H1 (cell line): ENCODE measurements around the gene SPACA7. TPM values are rescaled to one million over a fixed set of nuclear protein-coding genes. Genes with fewer than 3 reads are reported as not detected.

Experiments
- CTCF ChIA-PET: fragments of 300-600 bp; sonication (Branson Sonifier 250); formaldehyde crosslinking; loops from one replicate; lab custom pipeline; 2021; ENCODE audit not compliant: partially characterized antibody; lab: Charles Lee
- POLR2A ChIA-PET: fragments of 300-600 bp; sonication (Branson Sonifier 250); formaldehyde crosslinking; loops from one replicate; lab custom pipeline; 2021; ENCODE audit warnings: inconsistent platforms; ENCODE audit not compliant: partially characterized antibody; lab: Charles Lee
- DNase-seq, 2 experiments: peaks; one replicate each; pipeline versions ENCODE4 v3.0.0 to v3.0.0-alpha.2; 2010 to 2022; ENCODE audit warnings: low spot score in 2 of 2, low read depth in 1 of 2, mixed read lengths in 1 of 2
- FAIRE-seq: peaks from 2 replicates; lab custom pipeline; 2011; peaks lifted over from hg19 to GRCh38; lab: Jason Lieb, UNC
- H2AFZ ChIP-seq: 2 replicates; pipeline ENCODE4 v1.8.1; 2012; ENCODE audit warnings: low read length, inconsistent platforms
- H2AK5ac ChIP-seq: 2 replicates; pipeline ENCODE4 v1.6.1; 2013; ENCODE audit warnings: low read depth, low read length
- H2BK120ac ChIP-seq: replicated peaks from 2 replicates; pipeline ENCODE3; 2013; ENCODE audit warnings: low read depth, low read length, inconsistent platforms
- H2BK12ac ChIP-seq: 2 replicates; pipeline ENCODE4 v1.6.1; 2013; ENCODE audit warnings: low read depth, low read length
- H2BK15ac ChIP-seq: 2 replicates; pipeline ENCODE4 v1.6.1; 2013; ENCODE audit warnings: low read length
- H2BK20ac ChIP-seq: 2 replicates; pipeline ENCODE4 v1.6.1; 2013; ENCODE audit warnings: low read length
- H2BK5ac ChIP-seq: 2 replicates; pipeline ENCODE4 v1.6.1; 2013; ENCODE audit warnings: low read depth, low read length
- H3K14ac ChIP-seq: 2 replicates; pipeline ENCODE4 v1.6.1; 2013; ENCODE audit warnings: inconsistent platforms; ENCODE audit not compliant: insufficient read length
- H3K18ac ChIP-seq: 2 replicates; pipeline ENCODE4 v1.6.1; 2013; ENCODE audit warnings: low read length; ENCODE audit errors: extremely low read depth
- H3K23ac ChIP-seq: 2 replicates; pipeline ENCODE4 v1.6.1; 2013; ENCODE audit warnings: inconsistent platforms; ENCODE audit not compliant: insufficient read length
- H3K23me2 ChIP-seq: 2 replicates; pipeline ENCODE4 v1.6.1; 2013; ENCODE audit warnings: low read depth, low read length
- H3K27ac ChIP-seq: 2 replicates; pipeline ENCODE4 v1.6.1; 2011; ENCODE audit warnings: low read depth, low read length, inconsistent platforms
- H3K27me3 ChIP-seq, 4 experiments: replicated peaks in 1 of 4; 1 replicate in 1 of 4; 2 replicates in 3 of 4; pipeline versions ENCODE4 v1.6.1 to v1.8.1; 2011 to 2013; ENCODE audit warnings: low read length in 3 of 4, mild to moderate bottlenecking in 3 of 4, inconsistent platforms in 2 of 4, mixed read lengths in 2 of 4, moderate library complexity in 1 of 4; ENCODE audit not compliant: control insufficient read depth in 3 of 4, insufficient read depth in 3 of 4; ENCODE audit errors: extremely low read depth in 1 of 4
- H3K36me3 ChIP-seq, 4 experiments: 2 replicates each; pipeline versions ENCODE4 v1.6.1 to v1.8.1; 2011 to 2013; ENCODE audit warnings: mild to moderate bottlenecking in 4 of 4, low read length in 3 of 4, moderate library complexity in 2 of 4, control low read depth in 1 of 4, inconsistent platforms in 1 of 4; ENCODE audit not compliant: insufficient read depth in 4 of 4, control insufficient read depth in 2 of 4
- H3K4ac ChIP-seq: replicated peaks from 2 replicates; pipeline ENCODE3; 2013; ENCODE audit warnings: low read length, low read depth, mixed read lengths, inconsistent platforms; ENCODE audit not compliant: insufficient read length
- H3K4me1 ChIP-seq, 4 experiments: replicated peaks in 1 of 4; 1 replicate in 1 of 4; 2 replicates in 3 of 4; pipeline versions ENCODE4 v1.6.1 to v1.8.1; 2011 to 2013; ENCODE audit warnings: low read length in 3 of 4, inconsistent platforms in 2 of 4, mixed read lengths in 1 of 4; ENCODE audit not compliant: insufficient read depth in 4 of 4, control insufficient read depth in 3 of 4
- H3K4me2 ChIP-seq, 2 experiments: 2 replicates each; pipeline versions ENCODE4 v1.6.1 to v1.8.1; 2011 to 2013; ENCODE audit warnings: low read depth in 2 of 2, low read length in 2 of 2, control low read depth in 1 of 2, inconsistent platforms in 1 of 2, mild to moderate bottlenecking in 1 of 2; ENCODE audit not compliant: insufficient read depth in 1 of 2
- H3K4me3 ChIP-seq, 4 experiments: fragments of 200-600, 300-600 bp in 1 of 4; sonication (generic), shearing (Covaris generic), sonication (Bioruptor Twin) in 1 of 4; 2 replicates each; pipeline versions ENCODE4 v1.5.1 to v1.8.1; 2011 to 2016; ENCODE audit warnings: low read length in 4 of 4, low read depth in 3 of 4, control low read depth in 2 of 4, inconsistent platforms in 2 of 4, mild to moderate bottlenecking in 2 of 4, mixed read lengths in 1 of 4, moderate library complexity in 1 of 4; ENCODE audit not compliant: insufficient read depth in 2 of 4; ENCODE audit errors: extremely low read depth in 1 of 4
- H3K56ac ChIP-seq: replicated peaks from 2 replicates; pipeline ENCODE3; 2013; ENCODE audit warnings: low read depth, mild to moderate bottlenecking, mixed read lengths, low read length, inconsistent platforms; ENCODE audit not compliant: insufficient read length
- H3K79me1 ChIP-seq: 2 replicates; pipeline ENCODE4 v1.6.1; 2013; ENCODE audit warnings: low read depth, low read length, control low read depth
- H3K79me2 ChIP-seq, 2 experiments: 2 replicates each; pipeline versions ENCODE4 v1.6.1 to v1.8.1; 2012 to 2013; ENCODE audit warnings: low read length in 2 of 2, mild to moderate bottlenecking in 2 of 2, inconsistent platforms in 1 of 2; ENCODE audit not compliant: insufficient read depth in 2 of 2, control insufficient read depth in 1 of 2
- H3K9ac ChIP-seq, 4 experiments: replicated peaks in 1 of 4; 1 replicate in 1 of 4; 2 replicates in 3 of 4; pipeline versions ENCODE4 v1.6.1 to v1.8.1; 2011 to 2013; ENCODE audit warnings: low read depth in 3 of 4, low read length in 3 of 4, control low read depth in 2 of 4, mild to moderate bottlenecking in 2 of 4, moderate library complexity in 2 of 4, inconsistent platforms in 1 of 4; ENCODE audit errors: extremely low read depth in 1 of 4
- H3K9me3 ChIP-seq, 2 experiments: 2 replicates each; pipeline versions ENCODE4 v1.6.1 to v1.8.1; 2012 to 2013; ENCODE audit warnings: mild to moderate bottlenecking in 2 of 2, moderate library complexity in 2 of 2, control low read depth in 1 of 2, inconsistent platforms in 1 of 2, low read depth in 1 of 2, low read length in 1 of 2, mixed read lengths in 1 of 2; ENCODE audit not compliant: insufficient read depth in 2 of 2
- H4K20me1 ChIP-seq, 2 experiments: replicated peaks in 1 of 2; 2 replicates each; pipeline versions ENCODE3 to v1.8.1; 2011 to 2013; ENCODE audit warnings: inconsistent platforms in 2 of 2, low read length in 2 of 2, mild to moderate bottlenecking in 1 of 2; ENCODE audit not compliant: insufficient read depth in 2 of 2, control insufficient read depth in 1 of 2
- H4K5ac ChIP-seq: 2 replicates; pipeline ENCODE4 v1.6.1; 2013; ENCODE audit warnings: low read length, low read depth, mixed read lengths, inconsistent platforms; ENCODE audit not compliant: insufficient read length
- H4K8ac ChIP-seq: 2 replicates; pipeline ENCODE4 v1.8.0; 2013; ENCODE audit warnings: mild to moderate bottlenecking, moderate library complexity, low read length, inconsistent platforms; ENCODE audit not compliant: insufficient read depth; ENCODE audit errors: extremely low read depth
- H4K91ac ChIP-seq: replicated peaks from 2 replicates; pipeline ENCODE3; 2013; ENCODE audit warnings: low read length, mixed read lengths, inconsistent platforms; ENCODE audit not compliant: insufficient read length
- BCL11A ChIP-seq, 2 experiments: IDR thresholded peaks; one replicate each; pipeline ENCODE4 v1.6.1; 2011; ENCODE audit warnings: low read depth in 2 of 2, low read length in 2 of 2, mild to moderate bottlenecking in 2 of 2
- CBX5 ChIP-seq: fragments of 300-800, 300-1000 bp; sonication (generic); IDR thresholded peaks from 2 replicates; pipeline ENCODE4 v1.7.1; 2016; ENCODE audit warnings: antibody characterized with exemption, low read length, low read depth
- GTF2F1 ChIP-seq: IDR thresholded peaks from 2 replicates; pipeline ENCODE4 v1.6.1; 2012; ENCODE audit warnings: low read depth, low read length, improper control_type of control experiment, borderline replicate concordance
- KDM4A ChIP-seq: IDR thresholded peaks from one replicate; pipeline ENCODE4 v1.7.1; 2012; ENCODE audit warnings: low read depth, mild to moderate bottlenecking, moderate library complexity, low read length, inconsistent platforms; ENCODE audit not compliant: severe bottlenecking
- MAFK ChIP-seq: IDR thresholded peaks from 2 replicates; pipeline ENCODE4 v1.6.1; 2012; ENCODE audit warnings: low read depth, mild to moderate bottlenecking, improper control_type of control experiment, low read length
- PHF8 ChIP-seq: fragments of 200-600 bp; sonication (generic); conservative IDR thresholded peaks from 2 replicates; pipeline ENCODE4 v1.7.1; 2012; ENCODE audit warnings: low read depth, mild to moderate bottlenecking, inconsistent platforms, low read length, moderate library complexity
- RXRA ChIP-seq: IDR thresholded peaks from 2 replicates; pipeline ENCODE4 v1.6.1; 2011; ENCODE audit warnings: low read depth, mild to moderate bottlenecking, low read length, moderate library complexity; ENCODE audit not compliant: insufficient read depth
- SAP30 ChIP-seq: fragments of 300-600 bp; sonication (generic); IDR thresholded peaks from 2 replicates; pipeline ENCODE4 v1.7.1; 2012; ENCODE audit warnings: low read length, moderate library complexity, mild to moderate bottlenecking, inconsistent platforms; ENCODE audit not compliant: insufficient read depth, insufficient replicate concordance
- SP2 ChIP-seq: IDR thresholded peaks from 2 replicates; pipeline ENCODE4 v1.6.1; 2012; ENCODE audit warnings: mild to moderate bottlenecking, low read length, inconsistent platforms
- TBP ChIP-seq: IDR thresholded peaks from 2 replicates; pipeline ENCODE4 v1.6.1; 2011; ENCODE audit warnings: low read depth, low read length, improper control_type of control experiment
- YY1 ChIP-seq: IDR thresholded peaks from 2 replicates; pipeline ENCODE4 v1.6.1; 2011; ENCODE audit warnings: low read depth, mild to moderate bottlenecking, low read length
- WGBS, 2 experiments: shearing (Covaris generic) in 1 of 2; methylation state at CpG; one replicate each; pipeline versions ENCODE4 v1.1.6 to v1.1.7; 2013 to 2015; ENCODE audit warnings: low lambda C conversion rate in 2 of 2, mixed read lengths in 2 of 2, inconsistent platforms in 1 of 2, low coverage in 1 of 2, missing lambda C conversion rate in 1 of 2; ENCODE audit not compliant: insufficient replicate concordance in 2 of 2, insufficient coverage in 1 of 2, insufficient read length in 1 of 2; ENCODE audit errors: extremely low coverage in 1 of 2, missing lambda C conversion rate in 1 of 2; 5-methylcytosine and 5-hydroxymethylcytosine counted together
- polyA plus RNA-seq, 7 experiments: library from polyadenylated mRNA; depleted of rRNA in 3 of 7; stranded (reverse) in 5 of 7; unstranded in 2 of 7; fragments of >200 nt in 5 of 7; fragments of 200-250 nt in 2 of 7; gene quantifications; 1 replicate in 5 of 7; 2 replicates in 1 of 7; 4 replicates in 1 of 7; pipeline versions ENCODE4 v1.2.1 to v1.2.3, GENCODE V29; 2011 to 2013; ENCODE audit warnings: missing spikeins in 2 of 7, mixed read lengths in 2 of 7
- total RNA-seq: library from RNA; stranded (reverse); fragmentation: NEBNext Ultra II Directional; extraction: Animal tissue kit (Norgen Biotek cat#: 25700); gene quantifications from 2 replicates; pipeline ENCODE4 v1.2.1, GENCODE V29; 2021
- TF ChIP-seq, protein P1 (sequence below), 3 experiments: IDR thresholded peaks; 1 replicate in 2 of 3; 2 replicates in 1 of 3; pipeline versions ENCODE4 v1.5.1 to v1.6.1; 2011; ENCODE audit warnings: low read length in 3 of 3, mild to moderate bottlenecking in 3 of 3, inconsistent platforms in 2 of 3, low read depth in 1 of 3, moderate library complexity in 1 of 3; ENCODE audit not compliant: insufficient read depth in 1 of 3; ENCODE audit errors: control extremely low read depth in 1 of 3

SPACA7 gene
- total and polyA plus RNA-seq, 2 of the 8 experiments (the other 6 are each of a cell fraction or from before 2014, with no cell fraction given) = not detected

DNA sequence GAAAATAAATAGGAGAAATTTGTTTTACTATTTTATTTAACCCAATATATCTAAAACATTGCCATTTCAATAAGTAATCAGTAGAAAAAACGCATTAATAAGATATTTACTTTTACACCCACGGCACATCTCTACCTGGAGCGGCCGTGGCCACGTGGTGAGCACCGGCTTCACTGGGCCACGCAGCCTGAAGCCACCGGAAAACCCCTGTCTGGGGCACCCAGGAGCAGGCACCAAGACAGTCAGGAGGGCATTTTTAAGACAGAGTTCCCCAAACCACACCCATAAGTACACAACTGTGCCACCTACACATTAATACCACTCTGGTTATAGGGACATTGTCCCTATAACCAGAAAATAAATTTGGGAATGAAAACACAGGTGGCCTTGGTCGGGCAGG lies 80.9 kb downstream of the SPACA7 start:
- no peak overlapping the region for H3K4me3 ChIP-seq
- no peak overlapping the region for H4K8ac ChIP-seq
- ChIA-PET CTCF (interaction anchor here (0.7 to 0.8 kb wide), 2 partner anchors 14 to 22 kb away, joined by 3 to 4 read pairs; no protein-coding TSS in a partner anchor), POLR2A (no interaction called here)
- H3K27ac ChIP-seq = no peak overlapping the region
- whole genome bisulfite sequencing, 2 experiments = 90% methylated on average over 9 of the region's 9 CpGs; no CpG with 5 or more reads in 1 of the 2 experiments
- H2BK5ac ChIP-seq = no peak overlapping the region
- H3K36me3 ChIP-seq = no peaks in the 10 kb centered on the region
- H3K9ac ChIP-seq = no peak overlapping the region
- H3K56ac ChIP-seq = no peak overlapping the region
- H3K9me3 ChIP-seq = peaks cover 0 to 3% of the 10 kb centered on the region in 2 experiments; a peak in 1 of 4 replicates
- no peaks in the 10 kb centered on the region for H3K23me2 ChIP-seq
- no peaks in the 10 kb centered on the region for H4K20me1 ChIP-seq
- DNase-seq (no peak), FAIRE-seq (no peak)
- no peak overlapping the region for H3K23ac ChIP-seq
- no peaks in the 10 kb centered on the region for H3K79me2 ChIP-seq
- no peak overlapping the region for H2BK12ac ChIP-seq
- H3K79me1 ChIP-seq = no peaks in the 10 kb centered on the region
- H4K5ac ChIP-seq = no peak overlapping the region
- H4K91ac ChIP-seq = no peak overlapping the region
- H3K4me2 ChIP-seq = no peak overlapping the region
- no peaks in the 10 kb centered on the region for H3K4me1 ChIP-seq
- H2BK120ac ChIP-seq = no peak overlapping the region
- H2AFZ ChIP-seq = no peak overlapping the region
- H2BK20ac ChIP-seq = no peak overlapping the region
- H2BK15ac ChIP-seq = no peak overlapping the region
- H3K14ac ChIP-seq = no peak overlapping the region
- no peak overlapping the region for H3K18ac ChIP-seq
- H2AK5ac ChIP-seq = no peak overlapping the region
- H3K27me3 ChIP-seq = no peaks in the 10 kb centered on the region
- no peak overlapping the region for H3K4ac ChIP-seq
- TF ChIP-seq PHF8 (no peak), YY1 (no peak), KDM4A (no peak), RXRA (no peak), CBX5 (no peak), GTF2F1 (no peak), BCL11A (IDR thresholded peaks at IDR 0.05; ENCODE audit: low read depth in 2 of 2, low read length in 2 of 2) (no peak), TBP (no peak), SP2 (no peak), SAP30 (no peak), MAFK (no peak)
- TF ChIP-seq, protein P1, sequence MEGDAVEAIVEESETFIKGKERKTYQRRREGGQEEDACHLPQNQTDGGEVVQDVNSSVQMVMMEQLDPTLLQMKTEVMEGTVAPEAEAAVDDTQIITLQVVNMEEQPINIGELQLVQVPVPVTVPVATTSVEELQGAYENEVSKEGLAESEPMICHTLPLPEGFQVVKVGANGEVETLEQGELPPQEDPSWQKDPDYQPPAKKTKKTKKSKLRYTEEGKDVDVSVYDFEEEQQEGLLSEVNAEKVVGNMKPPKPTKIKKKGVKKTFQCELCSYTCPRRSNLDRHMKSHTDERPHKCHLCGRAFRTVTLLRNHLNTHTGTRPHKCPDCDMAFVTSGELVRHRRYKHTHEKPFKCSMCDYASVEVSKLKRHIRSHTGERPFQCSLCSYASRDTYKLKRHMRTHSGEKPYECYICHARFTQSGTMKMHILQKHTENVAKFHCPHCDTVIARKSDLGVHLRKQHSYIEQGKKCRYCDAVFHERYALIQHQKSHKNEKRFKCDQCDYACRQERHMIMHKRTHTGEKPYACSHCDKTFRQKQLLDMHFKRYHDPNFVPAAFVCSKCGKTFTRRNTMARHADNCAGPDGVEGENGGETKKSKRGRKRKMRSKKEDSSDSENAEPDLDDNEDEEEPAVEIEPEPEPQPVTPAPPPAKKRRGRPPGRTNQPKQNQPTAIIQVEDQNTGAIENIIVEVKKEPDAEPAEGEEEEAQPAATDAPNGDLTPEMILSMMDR (IDR thresholded peaks at IDR 0.05; ENCODE audit: control extremely low read depth in 1 of 3, insufficient read depth in 1 of 3, low read depth in 1 of 3, low read length in 3 of 3) = no peak
